Heart left ventricle (tissue), 16 donors: ENCODE data around the gene GRIP2. TPM values are rescaled to one million over a fixed set of nuclear protein-coding genes. Genes with fewer than 3 reads are reported as not detected.

Experiments used
- ATAC-seq, 4 donors: fragments of 200-7000 bp; cut with Tn5 transposase; one replicate each; pipeline ENCODE4 v1.9.1; 2020 to 2022; ENCODE audit warnings: moderate library complexity in 4 of 4, mild to moderate bottlenecking in 3 of 4, moderate number of reproducible peaks in 1 of 4
- DNase-seq, 5 donors: peaks; one replicate each; pipeline ENCODE4 v3.0.0-alpha.2; 2020
- H3K27ac ChIP-seq, 12 donors: fragments of 200-600 bp; sonication (generic) in 4 of 12; one replicate each; pipeline versions ENCODE4 v1.5.0 to v1.8.0; 2016 to 2022; ENCODE audit warnings: mild to moderate bottlenecking in 2 of 12
- H3K27me3 ChIP-seq, 9 donors: fragments of 200-600 bp; sonication (generic) in 2 of 9; one replicate each; pipeline versions ENCODE4 v1.5.1 to v1.8.0; 2016 to 2022; ENCODE audit warnings: mild to moderate bottlenecking in 3 of 9
- H3K36me3 ChIP-seq, 9 donors: fragments of 200-600 bp; sonication (generic) in 2 of 9; one replicate each; pipeline versions ENCODE4 v1.5.0 to v1.8.0; 2018 to 2022; ENCODE audit warnings: mild to moderate bottlenecking in 2 of 9
- H3K4me1 ChIP-seq, 12 donors: fragments of 200-600 bp; sonication (generic) in 4 of 12; one replicate each; pipeline versions ENCODE4 v1.5.0 to v1.8.0; 2016 to 2022; ENCODE audit warnings: mild to moderate bottlenecking in 3 of 12
- H3K4me3 ChIP-seq, 12 donors: fragments of 200-600 bp; sonication (generic) in 4 of 12; one replicate each; pipeline versions ENCODE4 v1.5.0 to v1.8.0; 2017 to 2022; ENCODE audit warnings: mild to moderate bottlenecking in 9 of 12, moderate library complexity in 4 of 12
- H3K9me3 ChIP-seq, 12 donors: fragments of 200-600 bp; sonication (generic) in 4 of 12; one replicate each; pipeline versions ENCODE4 v1.5.0 to v1.8.0; 2016 to 2022; ENCODE audit warnings: mild to moderate bottlenecking in 1 of 12
- POLR2A ChIP-seq, 2 donors: fragments of 450-650 bp; IDR thresholded peaks; one replicate each; pipeline ENCODE4 v1.6.1; 2017; ENCODE audit warnings: antibody characterized with exemption in 2 of 2, mild to moderate bottlenecking in 2 of 2, moderate library complexity in 2 of 2
- WGBS, 4 donors: extraction: QIAGEN DNeasy Blood & Tissue Kit in 2 of 4; methylation state at CpG; one replicate each; pipeline versions ENCODE4 v1.1.5 to v1.1.7; 2013 to 2018; 5-methylcytosine and 5-hydroxymethylcytosine counted together
- intact Hi-C, 10 donors: fragments of 100-400 bp; cut with DNase I; formaldehyde crosslinking; loops; one replicate each; pipeline versions ENCODE4 v1.11.1 to v1.14.2; 2022
- polyA plus RNA-seq, 2 donors: library from polyadenylated mRNA; stranded (reverse); fragments of 200-250 nt; gene quantifications; one replicate each; pipeline ENCODE4 v1.2.3, GENCODE V29; 2013
- total RNA-seq, 9 donors: library from RNA; depleted of rRNA in 2 of 9; stranded (reverse); fragments of >200 nt in 2 of 9; fragmentation: NEBNext Ultra II Directional in 3 of 9; extraction: Animal tissue kit (Norgen Biotek cat#: 25700) in 3 of 9; gene quantifications; one replicate each; pipeline versions ENCODE4 v1.1.0 to v1.2.4, GENCODE V29; 2016 to 2023
- TF ChIP-seq, protein P1 (sequence below), 12 donors: fragments of 200-600 bp; sonication (generic) in 4 of 12; IDR thresholded peaks; one replicate each; pipeline versions ENCODE4 v1.5.0 to v1.8.0; 2018 to 2022; ENCODE audit warnings: antibody characterized with exemption in 12 of 12, mild to moderate bottlenecking in 5 of 12
- donor health status: ischemic (EF 13 %, LVEDD 7.1; RV severe dilation, severe dysfunction).
- donor health status: healthy with polysubstance abuse.
- donor health status: DM: no; HTN: yes; CAD: no.
- donor health status: DM: no; HTN: no; CAD: no.
- donor health status: ischemic (EF 25% LVEDD 6.9; RV normal size, moderate dysfunction).
- donor health status: ischemic (EF 25% LVEDD 5.7; RV mildly dilated, moderate dysfunction).
- donor health status: healthy.
- donor health status: DM: yes; HTN: yes; CAD: no.
- donor health status: ischemic (EF 35%, LVEDD 5.7; RV mildly dilated, moderate dysfunction).
- donor health status: nonischemic (EF 11% LVEDD 7.7; RV severe dilation, severe dysfunction).
- donor health status: DM: yes; HTN: yes; CAD: no.
- donor health status: PGD.
- donor health status: ischemic (EF 29% LVEDD 5.4; RV normal size, mild dysfunction).
- donor health status: nonischemic (EF 23%, LVEDD 6.1; RV moderate dilation, normal function).

GRIP2 gene
- total and polyA plus RNA-seq, 11 donors, result 5.8 to 56.7 (median 28.7) TPM

DNA sequence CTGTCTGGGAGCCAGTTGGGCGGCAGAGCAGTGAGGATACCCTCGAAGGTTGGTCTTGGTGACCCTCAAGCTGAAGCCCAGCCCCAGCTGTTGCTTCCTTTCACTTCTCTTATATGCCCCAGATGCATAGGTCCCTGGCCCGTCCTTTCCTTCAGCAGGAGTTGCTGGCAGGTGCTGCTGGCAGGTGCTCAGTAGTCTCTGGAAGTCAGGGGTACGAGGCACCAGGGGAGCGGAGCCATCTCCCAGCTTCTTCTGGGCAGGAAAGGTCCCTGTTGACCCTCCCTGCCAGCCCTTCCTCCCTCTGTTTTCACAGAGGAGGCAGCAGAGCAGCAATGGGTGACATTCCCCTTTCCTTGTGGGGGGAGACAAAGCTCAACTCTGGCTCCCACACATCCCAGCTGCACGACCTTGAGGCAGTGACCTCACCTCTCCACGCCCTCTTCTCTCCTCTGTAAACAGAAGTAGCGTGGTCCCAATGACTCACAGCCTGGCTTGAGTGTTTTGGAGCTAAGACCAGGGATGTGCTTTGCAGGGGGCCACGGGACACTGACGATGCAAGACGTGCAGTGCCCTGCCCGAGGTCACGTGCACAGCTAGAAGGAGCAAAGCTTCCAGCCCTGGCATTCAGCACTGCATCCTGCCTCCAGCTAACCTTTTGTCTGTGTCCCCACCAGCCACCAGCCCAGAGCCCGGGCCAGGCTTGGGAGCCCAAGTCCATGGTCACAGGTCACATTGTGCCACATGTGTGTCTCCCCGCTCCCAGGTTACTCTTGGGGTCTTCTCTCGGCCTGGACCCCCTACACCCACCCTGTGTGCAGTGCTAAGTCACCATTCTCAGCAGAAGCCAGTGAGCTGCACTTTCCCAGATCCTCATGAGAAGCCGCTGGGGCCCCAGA is 88.0 kb downstream of the GRIP2 start:
- Histone ChIP-seq H3K27me3 (peaks cover 0 to 12% (median 0%) of the 10 kb centered on the region in 9 donors), H3K4me3 (no peak overlapping the region), H3K27ac (peak overlapping the region; percentile 5 to 94 (median 80)), H3K4me1 (peaks cover 19 to 72% (median 39%) of the 10 kb centered on the region in 12 donors), H3K36me3 (peaks cover 0 to 95% (median 25%) of the 10 kb centered on the region in 9 donors), H3K9me3 (no peaks in the 10 kb centered on the region)
- ATAC-seq (peak; percentile 25 to 53 (median 38)), DNase-seq (peak; percentile 58 to 81 (median 72))
- WGBS, 4 donors, result 49 to 61% (median 58%) methylated on average over 13 to 17 of the region's 17 CpGs
- no peak for TF ChIP-seq POLR2A (IDR thresholded peaks at IDR 0.05)
- TF ChIP-seq, protein P1, sequence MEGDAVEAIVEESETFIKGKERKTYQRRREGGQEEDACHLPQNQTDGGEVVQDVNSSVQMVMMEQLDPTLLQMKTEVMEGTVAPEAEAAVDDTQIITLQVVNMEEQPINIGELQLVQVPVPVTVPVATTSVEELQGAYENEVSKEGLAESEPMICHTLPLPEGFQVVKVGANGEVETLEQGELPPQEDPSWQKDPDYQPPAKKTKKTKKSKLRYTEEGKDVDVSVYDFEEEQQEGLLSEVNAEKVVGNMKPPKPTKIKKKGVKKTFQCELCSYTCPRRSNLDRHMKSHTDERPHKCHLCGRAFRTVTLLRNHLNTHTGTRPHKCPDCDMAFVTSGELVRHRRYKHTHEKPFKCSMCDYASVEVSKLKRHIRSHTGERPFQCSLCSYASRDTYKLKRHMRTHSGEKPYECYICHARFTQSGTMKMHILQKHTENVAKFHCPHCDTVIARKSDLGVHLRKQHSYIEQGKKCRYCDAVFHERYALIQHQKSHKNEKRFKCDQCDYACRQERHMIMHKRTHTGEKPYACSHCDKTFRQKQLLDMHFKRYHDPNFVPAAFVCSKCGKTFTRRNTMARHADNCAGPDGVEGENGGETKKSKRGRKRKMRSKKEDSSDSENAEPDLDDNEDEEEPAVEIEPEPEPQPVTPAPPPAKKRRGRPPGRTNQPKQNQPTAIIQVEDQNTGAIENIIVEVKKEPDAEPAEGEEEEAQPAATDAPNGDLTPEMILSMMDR (IDR thresholded peaks at IDR 0.05), result no peak
- intact Hi-C loops, result loop anchor here in 5 of 10 donors (2.0 to 10.0 kb wide), 4 partner anchors 17 to 557 kb away; partner anchors contain the start of gene SLC6A6 (in 4 of the 5)

DNA sequence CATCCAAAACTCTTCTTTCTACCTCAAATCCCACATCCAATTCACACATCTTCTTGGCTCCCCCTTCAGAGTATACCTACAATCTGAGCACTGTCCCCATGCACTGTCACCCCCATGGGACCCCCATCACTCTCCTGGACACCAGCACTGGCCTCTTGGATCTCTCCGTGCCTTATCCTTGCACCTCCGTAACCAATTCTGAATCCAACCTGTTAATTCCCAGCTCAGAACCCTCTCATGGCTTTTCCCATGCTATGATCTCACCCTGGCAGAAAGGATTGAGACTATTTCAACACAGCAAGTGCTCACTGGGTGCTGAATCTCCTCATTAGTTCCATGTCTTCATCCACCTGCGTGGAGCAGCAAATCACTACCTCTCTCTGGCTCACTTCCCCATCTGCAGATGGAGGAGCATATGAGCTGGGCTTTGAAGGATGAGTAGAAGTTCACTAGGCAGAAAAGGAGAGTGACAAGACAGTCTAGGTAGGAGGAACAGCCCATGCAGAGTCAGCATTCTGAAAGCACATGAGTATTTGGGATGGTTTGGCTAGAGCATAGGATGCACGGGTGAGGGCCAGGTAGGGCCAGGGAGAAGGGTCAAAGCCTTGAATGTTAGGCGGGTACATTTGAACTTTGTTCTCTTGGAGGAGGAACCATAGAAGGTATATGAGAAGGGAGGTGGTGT is 89.1 kb downstream of the GRIP2 start:
- H3K27ac ChIP-seq, result peak overlapping the region in 5 of 12 donors; percentile 52 to 94 (median 83)
- intact Hi-C loops, result loop anchor here in 5 of 10 donors (5.0 to 10.0 kb wide), 3 partner anchors 46 to 556 kb away; partner anchors contain the start of gene SLC6A6 (in 4 of the 5)
- no peak for TF ChIP-seq POLR2A (IDR thresholded peaks at IDR 0.05)
- TF ChIP-seq, protein P1 (IDR thresholded peaks at IDR 0.05), result no peak
- peaks cover 19 to 72% (median 39%) of the 10 kb centered on the region in 12 donors for H3K4me1 ChIP-seq
- H3K9me3 ChIP-seq, result no peaks in the 10 kb centered on the region
- DNase-seq (peak in 1 of 5 donors; percentile 21), ATAC-seq (no peak)
- H3K27me3 ChIP-seq, result peaks cover 0 to 14% (median 0%) of the 10 kb centered on the region in 9 donors
- H3K4me3 ChIP-seq, result no peak overlapping the region
- WGBS, 4 donors, result 96 to 99% (median 98%) methylated on average over 5 of the region's 5 CpGs
- peaks cover 0 to 95% (median 35%) of the 10 kb centered on the region in 9 donors for H3K36me3 ChIP-seq

DNA sequence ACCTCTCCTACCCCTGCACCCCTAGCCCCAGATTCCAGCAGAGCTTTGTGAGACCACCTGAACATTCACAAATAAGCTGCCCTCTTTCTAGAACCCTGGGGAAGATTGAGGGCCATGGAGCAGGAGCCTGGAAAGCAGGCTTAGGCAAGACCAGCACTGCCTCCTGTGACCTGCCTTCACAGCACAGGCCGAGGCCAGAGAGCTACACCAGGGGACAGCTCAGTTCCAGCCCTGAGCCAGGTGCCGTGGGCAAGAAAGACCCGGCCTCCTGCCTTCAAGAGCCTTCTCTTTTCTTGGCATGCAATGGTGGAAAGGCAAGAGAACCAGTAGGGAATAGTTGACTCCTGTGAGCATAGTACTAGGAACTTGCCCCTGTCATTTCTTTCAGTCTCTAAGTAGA is 89.6 kb downstream of the GRIP2 start:
- peaks cover 0 to 95% (median 40%) of the 10 kb centered on the region in 9 donors for H3K36me3 ChIP-seq

More for the DNA sequence above, 89.6 kb downstream of the GRIP2 start:
- DNase-seq (peak in 1 of 5 donors; percentile 12), ATAC-seq (no peak)
- intact Hi-C loops, result loop anchor here in 5 of 10 donors (5.0 to 10.0 kb wide), 3 partner anchors 46 to 556 kb away; partner anchors contain the start of gene SLC6A6 (in 4 of the 5)
- Histone ChIP-seq H3K9me3 (no peaks in the 10 kb centered on the region), H3K4me3 (no peak overlapping the region), H3K4me1 (peaks cover 19 to 67% (median 39%) of the 10 kb centered on the region in 12 donors), H3K27ac (peak overlapping the region in 2 of 12 donors; percentile 24 to 87), H3K27me3 (peaks cover 0 to 19% (median 0%) of the 10 kb centered on the region in 9 donors)
- 82 to 98% (median 91%) methylated on average over 2 to 3 of the region's 3 CpGs for WGBS, 4 donors
- TF ChIP-seq, protein P1 (IDR thresholded peaks at IDR 0.05), result no peak
- no peak for TF ChIP-seq POLR2A (IDR thresholded peaks at IDR 0.05)
